Neural cell (in vitro differentiated cells): ENCODE results near the gene TSC1. TPM values are rescaled to one million over a fixed set of nuclear protein-coding genes. Genes with fewer than 3 reads are reported as not detected.

Experiments
- H2AFZ ChIP-seq: fragments of 200-600, 300-800 bp; sonication (generic), shearing (Covaris generic); 2 replicates; pipeline ENCODE4 v1.6.0; 2014; ENCODE audit warnings: low read depth, mild to moderate bottlenecking, antibody characterized with exemption, low read length, moderate library complexity
- H3F3A ChIP-seq: fragments of 200-600 bp; shearing (Covaris generic); 2 replicates; pipeline ENCODE4 v1.6.1; 2016; ENCODE audit warnings: mild to moderate bottlenecking, moderate library complexity, mixed read lengths, antibody characterized with exemption, low read length; ENCODE audit not compliant: insufficient read depth, poor library complexity, severe bottlenecking
- H3K27ac ChIP-seq: fragments of 200-600, 300-800 bp; sonication (generic), shearing (Covaris generic); 2 replicates; pipeline ENCODE4 v1.5.1; 2014; ENCODE audit warnings: mild to moderate bottlenecking, low read length, moderate library complexity
- H3K27me3 ChIP-seq: fragments of 300-800, 200-600 bp; sonication (generic), shearing (Covaris generic); 2 replicates; pipeline ENCODE4 v1.6.0; 2014; ENCODE audit warnings: mild to moderate bottlenecking, low read depth, low read length, moderate library complexity; ENCODE audit not compliant: insufficient read depth
- H3K36me3 ChIP-seq: fragments of 300-800, 200-600 bp; sonication (generic), shearing (Covaris generic); 2 replicates; pipeline ENCODE4 v1.5.1; 2014; ENCODE audit warnings: mild to moderate bottlenecking, antibody characterized with exemption, low read length, moderate library complexity; ENCODE audit not compliant: insufficient read depth
- H3K4me2 ChIP-seq: fragments of 300-800, 200-600 bp; sonication (generic), shearing (Covaris generic); 2 replicates; pipeline ENCODE4 v1.6.0; 2014; ENCODE audit warnings: mild to moderate bottlenecking, low read length
- H3K4me3 ChIP-seq: fragments of 300-800, 200-600 bp; sonication (generic), shearing (Covaris generic); 2 replicates; pipeline ENCODE4 v1.5.1; 2014; ENCODE audit warnings: mild to moderate bottlenecking, low read length, moderate library complexity
- H3K79me2 ChIP-seq: fragments of 200-600 bp; shearing (Covaris generic); replicated peaks from 2 replicates; pipeline ENCODE4 v1.6.0; 2014; ENCODE audit warnings: mild to moderate bottlenecking, low read length, moderate library complexity; ENCODE audit not compliant: insufficient read depth
- H3K9ac ChIP-seq: fragments of 300-800, 200-600 bp; sonication (generic), shearing (Covaris generic); 2 replicates; pipeline ENCODE4 v1.6.1; 2016; ENCODE audit warnings: mild to moderate bottlenecking, low read length, mixed read lengths
- H3K9me2 ChIP-seq: fragments of 200-600 bp; shearing (Covaris generic); 2 replicates; pipeline ENCODE4 v1.6.1; 2016; ENCODE audit warnings: mild to moderate bottlenecking, low read length, mixed read lengths; ENCODE audit not compliant: insufficient read depth
- H3K9me3 ChIP-seq: fragments of 200-600, 300-800 bp; sonication (generic), shearing (Covaris generic); 2 replicates; pipeline ENCODE4 v1.6.1; 2016; ENCODE audit warnings: mild to moderate bottlenecking, mixed run types, low read length, moderate library complexity, mixed read lengths
- H4K20me1 ChIP-seq: fragments of 200-600 bp; shearing (Covaris generic); 2 replicates; pipeline ENCODE4 v1.6.1; 2016; ENCODE audit warnings: mild to moderate bottlenecking, mixed run types; ENCODE audit not compliant: insufficient read depth
- CTCF ChIP-seq: fragments of 450-650 bp; IDR thresholded peaks from 2 replicates; pipeline ENCODE4 v1.5.1; 2014; ENCODE audit warnings: antibody characterized with exemption, mild to moderate bottlenecking, moderate library complexity; ENCODE audit not compliant: poor library complexity, severe bottlenecking
- EP300 ChIP-seq: fragments of 450-650 bp; conservative IDR thresholded peaks from 2 replicates; pipeline ENCODE4 v1.6.1; 2014; ENCODE audit warnings: antibody characterized with exemption, mild to moderate bottlenecking, moderate library complexity; ENCODE audit not compliant: poor library complexity, severe bottlenecking
- EZH2 ChIP-seq: fragments of 200-600, 300-800 bp; shearing (Covaris generic), sonication (generic); IDR thresholded peaks from 2 replicates; pipeline ENCODE4 v1.6.1; 2014; ENCODE audit warnings: antibody characterized with exemption, low read length, borderline replicate concordance, mild to moderate bottlenecking; ENCODE audit not compliant: insufficient read depth, poor library complexity, severe bottlenecking
- MXI1 ChIP-seq: fragments of 450-650 bp; conservative IDR thresholded peaks from 2 replicates; pipeline ENCODE4 v1.6.1; 2014; ENCODE audit warnings: antibody characterized with exemption, mild to moderate bottlenecking; ENCODE audit not compliant: poor library complexity, severe bottlenecking
- POLR2AphosphoS5 ChIP-seq: IDR thresholded peaks from 2 replicates; pipeline ENCODE4 v1.6.1; 2012
- RAD21 ChIP-seq: fragments of 450-650 bp; conservative IDR thresholded peaks from 2 replicates; pipeline ENCODE4 v1.6.1; 2014; ENCODE audit warnings: antibody characterized with exemption, mild to moderate bottlenecking, moderate library complexity
- REST ChIP-seq: IDR thresholded peaks from 2 replicates; pipeline ENCODE4 v1.6.1; 2012; ENCODE audit warnings: borderline replicate concordance
- SMC3 ChIP-seq: fragments of 450-650 bp; conservative IDR thresholded peaks from 2 replicates; pipeline ENCODE4 v1.6.1; 2014; ENCODE audit warnings: antibody characterized with exemption, mild to moderate bottlenecking, moderate library complexity; ENCODE audit not compliant: poor library complexity
- TAF1 ChIP-seq: IDR thresholded peaks from 2 replicates; pipeline ENCODE4 v1.6.1; 2012; ENCODE audit warnings: low read depth
- polyA plus RNA-seq: library from polyadenylated mRNA; depleted of rRNA; stranded (reverse); fragments of >200 nt; gene quantifications from 2 replicates; pipeline ENCODE4 v1.2.3, GENCODE V29; 2014

The TSC1 gene
- polyA plus RNA-seq, 1 donor from 2014 or later, result 47.1 TPM

- no peaks in the 10 kb centered on the region for H3K36me3 ChIP-seq
- no peak overlapping the region for H2AFZ ChIP-seq
- no peaks in the 10 kb centered on the region for H3K27me3 ChIP-seq
- no peak overlapping the region for H3K9ac ChIP-seq
- no peak for TF ChIP-seq REST
- no peak for TF ChIP-seq EZH2
- TF ChIP-seq POLR2AphosphoS5, result no peak
- TF ChIP-seq TAF1, result no peak
- no peak for TF ChIP-seq CTCF
- no peak for TF ChIP-seq SMC3
- TF ChIP-seq EP300, result no peak
- TF ChIP-seq RAD21, result no peak
- TF ChIP-seq MXI1, result no peak
- peaks cover 16% of the 10 kb centered on the region for H3K79me2 ChIP-seq
- H3K4me2 ChIP-seq, result no peak overlapping the region
- no peaks in the 10 kb centered on the region for H3K9me2 ChIP-seq
- no peak overlapping the region for H3K27ac ChIP-seq
- H3F3A ChIP-seq, result no peaks in the 10 kb centered on the region
- H3K9me3 ChIP-seq, result no peaks in the 10 kb centered on the region
- no peaks in the 10 kb centered on the region for H4K20me1 ChIP-seq
- H3K4me3 ChIP-seq, result no peak overlapping the region
Measured at GRCh38 chr9:132947756-132948155, 3.3 kb upstream of the TSC1 start.

DNA sequence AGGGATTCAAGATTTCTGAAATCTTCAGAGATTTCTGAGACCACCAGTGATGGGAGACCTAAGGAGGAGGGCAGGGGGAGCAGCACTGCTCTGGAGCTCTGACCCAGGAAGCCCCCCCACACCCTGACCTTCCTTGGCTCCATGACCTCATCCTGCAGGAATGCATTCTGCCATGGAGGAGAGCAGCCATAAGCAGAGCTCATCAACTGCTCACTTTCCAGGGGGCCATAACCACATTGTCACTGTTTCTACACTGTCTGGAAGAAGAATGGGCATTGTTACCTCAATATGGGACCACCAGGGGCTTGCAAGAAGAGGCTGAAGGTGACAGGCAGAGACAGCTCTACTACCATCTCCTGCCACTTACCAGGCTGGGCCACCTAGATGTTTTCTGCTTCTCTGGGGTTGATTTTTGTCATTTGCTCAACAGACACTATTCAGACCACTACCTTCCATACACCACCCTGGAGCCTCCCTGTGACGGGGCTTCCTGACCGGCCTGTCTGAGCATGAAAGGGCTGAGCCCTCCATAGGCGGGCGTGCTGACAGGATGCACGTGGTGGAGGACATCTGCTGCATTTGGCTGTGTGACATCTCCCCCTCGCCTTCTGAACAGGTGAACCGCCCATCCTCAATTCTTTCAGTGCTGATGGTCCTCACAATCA is 2.3 kb upstream of the TSC1 start:
- H3K36me3 ChIP-seq, result no peaks in the 10 kb centered on the region
- H4K20me1 ChIP-seq, result no peaks in the 10 kb centered on the region
- H3K9me2 ChIP-seq, result no peaks in the 10 kb centered on the region
- H3K79me2 ChIP-seq, result peaks cover 26% of the 10 kb centered on the region
- no peaks in the 10 kb centered on the region for H3F3A ChIP-seq
- no peak overlapping the region for H3K27ac ChIP-seq
- H3K4me2 ChIP-seq, result no peak overlapping the region
- no peaks in the 10 kb centered on the region for H3K27me3 ChIP-seq
- H3K9me3 ChIP-seq, result no peaks in the 10 kb centered on the region
- no peak overlapping the region for H3K4me3 ChIP-seq
- H2AFZ ChIP-seq, result no peak overlapping the region
- TF ChIP-seq SMC3 (no peak), RAD21 (no peak), MXI1 (no peak), CTCF (no peak), EP300 (no peak), POLR2AphosphoS5 (no peak), TAF1 (no peak), EZH2 (no peak), REST (no peak)
- H3K9ac ChIP-seq, result no peak overlapping the region
